Liver (tissue), 9 donors: ENCODE results near the gene PIP5K1C. TPM values are rescaled to one million over a fixed set of nuclear protein-coding genes. Genes with fewer than 3 reads are reported as not detected.

ENCODE experiments used
- DNase-seq: peaks from one replicate; pipeline ENCODE4 v3.0.0-alpha.2; 2017; ENCODE audit warnings: low spot score
- H3K27ac ChIP-seq, 2 donors: one replicate each; pipeline ENCODE4 v1.7.0; 2013; ENCODE audit warnings: inconsistent platforms in 2 of 2, low read length in 2 of 2, control low read depth in 1 of 2, low read depth in 1 of 2, mild to moderate bottlenecking in 1 of 2
- H3K27me3 ChIP-seq, 4 donors: one replicate each; pipeline versions ENCODE4 v1.6.1 to v1.7.0; 2013; ENCODE audit warnings: low read length in 3 of 4, inconsistent platforms in 1 of 4, mild to moderate bottlenecking in 1 of 4, moderate library complexity in 1 of 4; ENCODE audit not compliant: control insufficient read depth in 4 of 4, insufficient read depth in 4 of 4
- H3K36me3 ChIP-seq, 4 donors: one replicate each; pipeline versions ENCODE4 v1.6.1 to v1.7.0; 2013; ENCODE audit warnings: low read length in 3 of 4, mild to moderate bottlenecking in 3 of 4, low read depth in 1 of 4, moderate library complexity in 1 of 4; ENCODE audit not compliant: control insufficient read depth in 4 of 4, insufficient read depth in 3 of 4
- H3K4me1 ChIP-seq, 4 donors: one replicate each; pipeline versions ENCODE4 v1.6.1 to v1.7.0; 2013; ENCODE audit warnings: low read length in 3 of 4, mild to moderate bottlenecking in 3 of 4, moderate library complexity in 1 of 4; ENCODE audit not compliant: control insufficient read depth in 4 of 4, insufficient read depth in 4 of 4
- H3K4me3 ChIP-seq, 3 donors: one replicate each; pipeline versions ENCODE4 v1.6.1 to v1.7.0; 2013; ENCODE audit warnings: low read length in 3 of 3, control low read depth in 1 of 3, low read depth in 1 of 3, mild to moderate bottlenecking in 1 of 3
- H3K9ac ChIP-seq, 2 donors: one replicate each; pipeline ENCODE4 v1.7.0; 2013; ENCODE audit warnings: low read length in 2 of 2, mild to moderate bottlenecking in 2 of 2, moderate library complexity in 2 of 2, control low read depth in 1 of 2, low read depth in 1 of 2
- H3K9me3 ChIP-seq, 4 donors: one replicate each; pipeline versions ENCODE4 v1.6.1 to v1.7.0; 2013; ENCODE audit warnings: low read length in 3 of 4; ENCODE audit not compliant: control insufficient read depth in 4 of 4
- ATF3 ChIP-seq: IDR thresholded peaks from 2 replicates; pipeline ENCODE4 v1.6.1; 2016; ENCODE audit warnings: antibody characterized with exemption
- EGR1 ChIP-seq, 2 donors: IDR thresholded peaks; 2 replicates each; pipeline ENCODE4 v1.6.1; 2016 to 2018; ENCODE audit warnings: antibody characterized with exemption in 2 of 2, low read depth in 2 of 2
- FOXA1 ChIP-seq: IDR thresholded peaks from 2 replicates; pipeline ENCODE4 v1.6.1; 2016; ENCODE audit warnings: antibody characterized with exemption
- FOXA2 ChIP-seq: IDR thresholded peaks from 2 replicates; pipeline ENCODE4 v1.6.1; 2016; ENCODE audit warnings: antibody characterized with exemption
- GABPA ChIP-seq, 2 donors: IDR thresholded peaks in 1 of 2; conservative IDR thresholded peaks in 1 of 2; 2 replicates each; pipeline ENCODE4 v1.6.1; 2016; ENCODE audit warnings: antibody characterized with exemption in 2 of 2, mild to moderate bottlenecking in 1 of 2, moderate library complexity in 1 of 2
- HNF4G ChIP-seq: IDR thresholded peaks from 2 replicates; pipeline ENCODE4 v1.6.1; 2016; ENCODE audit warnings: antibody characterized with exemption
- JUND ChIP-seq, 2 donors: IDR thresholded peaks; 2 replicates each; pipeline ENCODE4 v1.6.1; 2016; ENCODE audit warnings: antibody characterized with exemption in 2 of 2
- MAX ChIP-seq: IDR thresholded peaks from 2 replicates; pipeline ENCODE4 v1.6.1; 2016; ENCODE audit warnings: antibody characterized with exemption
- NR2F2 ChIP-seq: IDR thresholded peaks from 2 replicates; pipeline ENCODE4 v1.6.1; 2016; ENCODE audit warnings: antibody characterized with exemption
- RAD21 ChIP-seq, 2 donors: IDR thresholded peaks; 2 replicates each; pipeline ENCODE4 v1.6.1; 2016; ENCODE audit warnings: antibody characterized with exemption in 2 of 2, mild to moderate bottlenecking in 2 of 2
- RXRA ChIP-seq, 2 donors: IDR thresholded peaks; 2 replicates each; pipeline ENCODE4 v1.6.1; 2017 to 2018; ENCODE audit warnings: antibody characterized with exemption in 2 of 2, mild to moderate bottlenecking in 1 of 2
- SP1 ChIP-seq: IDR thresholded peaks from 2 replicates; pipeline ENCODE4 v1.6.1; 2018; ENCODE audit warnings: antibody characterized with exemption, mild to moderate bottlenecking
- TAF1 ChIP-seq: conservative IDR thresholded peaks from 2 replicates; pipeline ENCODE4 v1.6.1; 2016; ENCODE audit warnings: antibody characterized with exemption, mild to moderate bottlenecking
- YY1 ChIP-seq: IDR thresholded peaks from 2 replicates; pipeline ENCODE4 v1.6.1; 2016; ENCODE audit warnings: antibody characterized with exemption, mild to moderate bottlenecking
- WGBS: extraction: QIAGEN DNeasy Blood & Tissue Kit; methylation state at CpG from one replicate; pipeline ENCODE4 v1.1.7; 2013; 5-methylcytosine and 5-hydroxymethylcytosine counted together
- polyA plus RNA-seq, 2 donors: library from polyadenylated mRNA; stranded (reverse) in 1 of 2; unstranded in 1 of 2; fragments of 200-250 nt in 1 of 2; fragments of >200 nt in 1 of 2; fragmentation: Nextera tagmentation in 1 of 2; extraction: Ambion mirVana in 1 of 2; gene quantifications; one replicate each; pipeline versions ENCODE4 v1.2.1 to v1.2.3, GENCODE V29; 2013 to 2015
- total RNA-seq, 2 donors: library from RNA; depleted of rRNA; stranded (reverse); fragments of >200 nt; gene quantifications; one replicate each; pipeline ENCODE4 v1.2.3, GENCODE V29; 2014
- TF ChIP-seq, protein P1 (sequence below): fragments of 150-350 bp; IDR thresholded peaks from 2 replicates; pipeline ENCODE4 v1.5.1; 2017; ENCODE audit warnings: improper control_type of control experiment, low read depth, low read length; ENCODE audit not compliant: missing input control
- TF ChIP-seq, protein P2 (sequence below): IDR thresholded peaks from 2 replicates; pipeline ENCODE4 v1.6.1; 2016; ENCODE audit warnings: antibody characterized with exemption, mild to moderate bottlenecking
- TF ChIP-seq, protein P3 (sequence below): IDR thresholded peaks from 2 replicates; pipeline ENCODE4 v1.6.1; 2016; ENCODE audit warnings: antibody characterized with exemption
- donor health status: healthy.
- donor health status: healthy.
- donor health status: healthy.
- donor health status: healthy.
- donor health status: healthy.

Gene PIP5K1C
- total and polyA plus RNA-seq, 4 donors, result 1.8 to 7.4 (median 6.0) TPM

DNA sequence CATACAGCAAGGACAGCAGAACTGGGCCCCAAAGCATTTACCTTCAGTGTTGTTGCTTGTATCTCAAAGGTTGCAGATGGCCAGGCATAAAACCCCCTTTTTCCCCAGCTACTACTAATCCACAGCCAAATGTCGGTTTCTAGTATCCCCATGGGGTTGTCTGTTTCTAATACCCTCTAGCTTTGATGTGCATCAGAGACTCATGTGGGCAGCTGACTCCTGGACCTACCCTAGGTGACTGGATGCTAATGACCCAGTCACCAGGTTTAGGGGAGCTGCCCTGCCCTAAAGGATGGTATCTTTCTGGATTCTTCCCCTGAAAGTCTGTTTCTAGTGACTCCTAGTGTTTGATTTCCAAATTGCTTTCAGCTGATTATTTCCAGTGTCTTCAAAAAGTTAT, 31.8 kb upstream of the PIP5K1C start (continued):
- TF ChIP-seq HNF4G (no peak), YY1 (no peak), NR2F2 (no peak)

DNA sequence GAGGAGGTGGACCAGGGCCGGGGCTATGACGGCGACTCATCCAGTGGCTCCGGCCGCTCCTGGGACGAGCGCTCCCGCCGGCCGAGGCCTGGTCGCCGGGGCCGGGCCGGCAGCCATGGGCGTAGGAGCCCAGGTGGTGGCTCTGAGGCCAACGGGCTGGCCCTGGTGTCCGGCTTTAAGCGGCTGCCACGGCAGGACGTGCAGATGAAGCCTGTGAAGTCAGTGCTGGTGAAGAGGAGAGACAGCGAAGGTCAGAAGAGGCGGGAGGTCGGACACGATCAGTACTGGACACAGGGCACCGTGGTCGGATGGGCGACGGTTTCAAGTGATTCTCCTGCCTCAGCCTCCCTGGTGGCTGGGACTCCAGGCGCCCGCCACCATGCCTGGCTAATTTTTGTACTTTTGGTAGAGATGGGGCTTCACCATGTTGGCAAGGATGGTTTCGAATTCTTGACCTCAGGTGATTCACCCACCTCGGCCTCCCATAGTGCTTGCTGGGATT, 30.2 kb upstream of the PIP5K1C start:
- WGBS, result 97% methylated on average over 32 of the region's 32 CpGs
- no peaks in the 10 kb centered on the region for H3K27me3 ChIP-seq
- H3K27ac ChIP-seq, result no peak overlapping the region
- H3K36me3 ChIP-seq, result peaks cover 0 to 3% (median 0%) of the 10 kb centered on the region in 4 donors
- no peak overlapping the region for H3K9ac ChIP-seq
- no peak for DNase-seq
- H3K4me3 ChIP-seq, result no peak overlapping the region
- TF ChIP-seq HNF4G (no peak), FOXA2 (no peak), TAF1 (no peak), SP1 (no peak), ATF3 (no peak), GABPA (IDR thresholded peaks at IDR 0.05 in 1 of 2, conservative IDR thresholded peaks at IDR 0.05 in 1 of 2) (no peak), EGR1 (IDR thresholded peaks at IDR 0.05; ENCODE audit: low read depth in 2 of 2) (no peak), FOXA1 (no peak), NR2F2 (no peak)
- TF ChIP-seq, protein P1, sequence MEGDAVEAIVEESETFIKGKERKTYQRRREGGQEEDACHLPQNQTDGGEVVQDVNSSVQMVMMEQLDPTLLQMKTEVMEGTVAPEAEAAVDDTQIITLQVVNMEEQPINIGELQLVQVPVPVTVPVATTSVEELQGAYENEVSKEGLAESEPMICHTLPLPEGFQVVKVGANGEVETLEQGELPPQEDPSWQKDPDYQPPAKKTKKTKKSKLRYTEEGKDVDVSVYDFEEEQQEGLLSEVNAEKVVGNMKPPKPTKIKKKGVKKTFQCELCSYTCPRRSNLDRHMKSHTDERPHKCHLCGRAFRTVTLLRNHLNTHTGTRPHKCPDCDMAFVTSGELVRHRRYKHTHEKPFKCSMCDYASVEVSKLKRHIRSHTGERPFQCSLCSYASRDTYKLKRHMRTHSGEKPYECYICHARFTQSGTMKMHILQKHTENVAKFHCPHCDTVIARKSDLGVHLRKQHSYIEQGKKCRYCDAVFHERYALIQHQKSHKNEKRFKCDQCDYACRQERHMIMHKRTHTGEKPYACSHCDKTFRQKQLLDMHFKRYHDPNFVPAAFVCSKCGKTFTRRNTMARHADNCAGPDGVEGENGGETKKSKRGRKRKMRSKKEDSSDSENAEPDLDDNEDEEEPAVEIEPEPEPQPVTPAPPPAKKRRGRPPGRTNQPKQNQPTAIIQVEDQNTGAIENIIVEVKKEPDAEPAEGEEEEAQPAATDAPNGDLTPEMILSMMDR, result no peak
- H3K9me3 ChIP-seq, result no peaks in the 10 kb centered on the region
- no peaks in the 10 kb centered on the region for H3K4me1 ChIP-seq

DNA sequence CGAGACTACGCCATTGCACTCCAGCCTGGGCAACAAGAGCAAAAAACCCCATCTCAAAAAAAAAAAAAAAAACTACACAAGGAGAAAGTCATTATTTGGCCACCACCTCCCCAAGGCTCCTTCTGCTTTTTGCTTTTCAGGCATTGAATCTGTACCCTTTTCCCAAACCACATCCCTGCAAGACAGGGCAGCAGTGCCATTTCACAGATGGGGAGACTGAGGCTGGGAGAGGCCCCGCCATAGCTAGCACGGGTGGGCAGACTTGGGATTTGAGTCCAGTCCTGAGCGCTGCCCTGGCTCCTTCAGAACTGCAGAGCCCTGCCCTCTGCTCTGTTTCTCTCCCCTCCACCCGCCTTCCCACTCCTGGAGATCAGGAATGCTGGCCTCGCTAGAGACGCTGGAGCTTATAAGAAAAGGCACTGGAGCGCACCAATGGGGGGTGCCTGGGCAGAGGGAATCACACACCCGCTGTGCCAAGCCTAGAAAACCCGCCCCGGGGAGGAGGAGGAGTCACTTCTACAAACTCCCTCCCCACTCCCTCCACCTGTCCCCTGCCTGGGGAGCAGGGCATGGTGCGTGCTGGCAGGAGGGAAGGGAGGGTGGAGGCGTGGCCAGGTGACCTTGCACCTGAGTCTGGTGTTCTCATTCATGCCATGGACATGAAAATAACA, 25.5 kb upstream of the PIP5K1C start:
- H3K4me3 ChIP-seq, result no peak overlapping the region
- H3K27ac ChIP-seq, result no peak overlapping the region
- H3K9me3 ChIP-seq, result no peaks in the 10 kb centered on the region
- H3K9ac ChIP-seq, result no peak overlapping the region
- no peaks in the 10 kb centered on the region for H3K36me3 ChIP-seq
- WGBS, result 66% methylated on average over 14 of the region's 14 CpGs
- DNase-seq, result no peak
- TF ChIP-seq, protein P2, sequence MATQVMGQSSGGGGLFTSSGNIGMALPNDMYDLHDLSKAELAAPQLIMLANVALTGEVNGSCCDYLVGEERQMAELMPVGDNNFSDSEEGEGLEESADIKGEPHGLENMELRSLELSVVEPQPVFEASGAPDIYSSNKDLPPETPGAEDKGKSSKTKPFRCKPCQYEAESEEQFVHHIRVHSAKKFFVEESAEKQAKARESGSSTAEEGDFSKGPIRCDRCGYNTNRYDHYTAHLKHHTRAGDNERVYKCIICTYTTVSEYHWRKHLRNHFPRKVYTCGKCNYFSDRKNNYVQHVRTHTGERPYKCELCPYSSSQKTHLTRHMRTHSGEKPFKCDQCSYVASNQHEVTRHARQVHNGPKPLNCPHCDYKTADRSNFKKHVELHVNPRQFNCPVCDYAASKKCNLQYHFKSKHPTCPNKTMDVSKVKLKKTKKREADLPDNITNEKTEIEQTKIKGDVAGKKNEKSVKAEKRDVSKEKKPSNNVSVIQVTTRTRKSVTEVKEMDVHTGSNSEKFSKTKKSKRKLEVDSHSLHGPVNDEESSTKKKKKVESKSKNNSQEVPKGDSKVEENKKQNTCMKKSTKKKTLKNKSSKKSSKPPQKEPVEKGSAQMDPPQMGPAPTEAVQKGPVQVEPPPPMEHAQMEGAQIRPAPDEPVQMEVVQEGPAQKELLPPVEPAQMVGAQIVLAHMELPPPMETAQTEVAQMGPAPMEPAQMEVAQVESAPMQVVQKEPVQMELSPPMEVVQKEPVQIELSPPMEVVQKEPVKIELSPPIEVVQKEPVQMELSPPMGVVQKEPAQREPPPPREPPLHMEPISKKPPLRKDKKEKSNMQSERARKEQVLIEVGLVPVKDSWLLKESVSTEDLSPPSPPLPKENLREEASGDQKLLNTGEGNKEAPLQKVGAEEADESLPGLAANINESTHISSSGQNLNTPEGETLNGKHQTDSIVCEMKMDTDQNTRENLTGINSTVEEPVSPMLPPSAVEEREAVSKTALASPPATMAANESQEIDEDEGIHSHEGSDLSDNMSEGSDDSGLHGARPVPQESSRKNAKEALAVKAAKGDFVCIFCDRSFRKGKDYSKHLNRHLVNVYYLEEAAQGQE, result no peak
- no peak for TF ChIP-seq MAX
- TF ChIP-seq JUND (IDR thresholded peaks at IDR 0.05), result no peak
- no peak for TF ChIP-seq HNF4G
- TF ChIP-seq GABPA (IDR thresholded peaks at IDR 0.05 in 1 of 2, conservative IDR thresholded peaks at IDR 0.05 in 1 of 2), result no peak
- no peak for TF ChIP-seq SP1
- TF ChIP-seq YY1, result no peak
- TF ChIP-seq, protein P3, sequence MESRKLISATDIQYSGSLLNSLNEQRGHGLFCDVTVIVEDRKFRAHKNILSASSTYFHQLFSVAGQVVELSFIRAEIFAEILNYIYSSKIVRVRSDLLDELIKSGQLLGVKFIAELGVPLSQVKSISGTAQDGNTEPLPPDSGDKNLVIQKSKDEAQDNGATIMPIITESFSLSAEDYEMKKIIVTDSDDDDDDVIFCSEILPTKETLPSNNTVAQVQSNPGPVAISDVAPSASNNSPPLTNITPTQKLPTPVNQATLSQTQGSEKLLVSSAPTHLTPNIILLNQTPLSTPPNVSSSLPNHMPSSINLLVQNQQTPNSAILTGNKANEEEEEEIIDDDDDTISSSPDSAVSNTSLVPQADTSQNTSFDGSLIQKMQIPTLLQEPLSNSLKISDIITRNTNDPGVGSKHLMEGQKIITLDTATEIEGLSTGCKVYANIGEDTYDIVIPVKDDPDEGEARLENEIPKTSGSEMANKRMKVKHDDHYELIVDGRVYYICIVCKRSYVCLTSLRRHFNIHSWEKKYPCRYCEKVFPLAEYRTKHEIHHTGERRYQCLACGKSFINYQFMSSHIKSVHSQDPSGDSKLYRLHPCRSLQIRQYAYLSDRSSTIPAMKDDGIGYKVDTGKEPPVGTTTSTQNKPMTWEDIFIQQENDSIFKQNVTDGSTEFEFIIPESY, result no peak
- TF ChIP-seq ATF3, result no peak
- no peak for TF ChIP-seq FOXA1
- TF ChIP-seq RAD21 (IDR thresholded peaks at IDR 0.05), result no peak
- no peak for TF ChIP-seq EGR1 (IDR thresholded peaks at IDR 0.05; ENCODE audit: low read depth in 2 of 2)
- no peak for TF ChIP-seq RXRA (IDR thresholded peaks at IDR 0.05)
- no peaks in the 10 kb centered on the region for H3K27me3 ChIP-seq
- H3K4me1 ChIP-seq, result peaks cover 3 to 7% (median 6%) of the 10 kb centered on the region in 4 donors
